ENCODE data around the gene SIGLEC12.

DNA sequence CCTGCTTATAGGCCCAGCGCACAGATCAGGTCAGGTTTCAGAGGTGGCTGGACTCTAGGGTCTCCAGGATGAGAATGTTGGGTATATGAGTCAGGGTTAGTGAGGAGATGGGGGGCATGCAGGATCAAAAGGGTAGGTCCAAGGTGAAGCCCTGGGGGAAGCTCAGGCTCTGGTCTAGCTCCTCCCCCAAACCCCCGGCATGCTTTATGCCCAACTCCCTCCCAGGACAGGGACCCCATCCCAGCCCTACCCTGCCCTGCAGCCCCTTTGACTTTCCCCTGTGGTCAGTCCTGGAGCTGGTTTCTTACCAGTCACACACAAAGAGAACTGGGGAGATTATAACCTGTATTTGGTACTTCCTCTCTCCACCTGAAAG lies 33.1 kb downstream of the SIGLEC12 start:
- TF ChIP-seq, protein P1, sequence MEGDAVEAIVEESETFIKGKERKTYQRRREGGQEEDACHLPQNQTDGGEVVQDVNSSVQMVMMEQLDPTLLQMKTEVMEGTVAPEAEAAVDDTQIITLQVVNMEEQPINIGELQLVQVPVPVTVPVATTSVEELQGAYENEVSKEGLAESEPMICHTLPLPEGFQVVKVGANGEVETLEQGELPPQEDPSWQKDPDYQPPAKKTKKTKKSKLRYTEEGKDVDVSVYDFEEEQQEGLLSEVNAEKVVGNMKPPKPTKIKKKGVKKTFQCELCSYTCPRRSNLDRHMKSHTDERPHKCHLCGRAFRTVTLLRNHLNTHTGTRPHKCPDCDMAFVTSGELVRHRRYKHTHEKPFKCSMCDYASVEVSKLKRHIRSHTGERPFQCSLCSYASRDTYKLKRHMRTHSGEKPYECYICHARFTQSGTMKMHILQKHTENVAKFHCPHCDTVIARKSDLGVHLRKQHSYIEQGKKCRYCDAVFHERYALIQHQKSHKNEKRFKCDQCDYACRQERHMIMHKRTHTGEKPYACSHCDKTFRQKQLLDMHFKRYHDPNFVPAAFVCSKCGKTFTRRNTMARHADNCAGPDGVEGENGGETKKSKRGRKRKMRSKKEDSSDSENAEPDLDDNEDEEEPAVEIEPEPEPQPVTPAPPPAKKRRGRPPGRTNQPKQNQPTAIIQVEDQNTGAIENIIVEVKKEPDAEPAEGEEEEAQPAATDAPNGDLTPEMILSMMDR (conservative IDR thresholded peaks at IDR 0.05): no peak
- TF ChIP-seq ZFX (IDR thresholded peaks at IDR 0.05): no peak

All from C4-2B (cell line).